CD4-positive, alpha-beta T cell treated with Interleukin-4 for 1 hour (primary cell): Measurements from ENCODE around the gene MN1.

Experiments used
- DNase-seq, 2 donors: peaks; one replicate each; pipeline ENCODE4 v3.0.0-alpha.2; 2020 to 2022

The MN1 gene

GRCh38 chr22:27825174-27825573, 23.6 kb upstream of the MN1 start:
- no peak for DNase-seq

- no peak for DNase-seq
Observed at GRCh38 chr22:27823221-27823620, 21.7 kb upstream of the MN1 start.

- DNase-seq = no peak
Observed at GRCh38 chr22:27820896-27821866, 19.6 kb upstream of the MN1 start.

DNA sequence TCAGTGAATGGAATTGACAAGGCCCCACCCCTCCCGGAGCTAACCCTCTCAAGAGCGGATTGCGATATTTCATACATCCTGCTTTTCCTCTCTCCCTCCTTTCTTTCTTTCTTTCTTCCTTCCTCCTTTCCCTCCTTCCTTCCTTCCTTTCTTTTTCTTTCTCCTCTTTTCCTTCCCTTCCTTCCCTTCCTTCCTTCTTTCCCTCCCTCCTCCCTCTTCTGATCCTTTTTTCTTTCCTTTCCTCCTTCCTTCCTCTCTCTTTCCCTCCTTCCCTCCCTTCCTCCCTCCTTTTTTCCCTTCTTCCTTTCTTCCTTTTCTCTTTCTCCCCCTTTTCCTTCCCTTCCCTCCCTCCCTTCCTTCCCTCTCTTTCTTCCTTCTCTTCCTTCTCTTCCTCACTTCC, 15.0 kb upstream of the MN1 start:
- DNase-seq = no peak

DNA sequence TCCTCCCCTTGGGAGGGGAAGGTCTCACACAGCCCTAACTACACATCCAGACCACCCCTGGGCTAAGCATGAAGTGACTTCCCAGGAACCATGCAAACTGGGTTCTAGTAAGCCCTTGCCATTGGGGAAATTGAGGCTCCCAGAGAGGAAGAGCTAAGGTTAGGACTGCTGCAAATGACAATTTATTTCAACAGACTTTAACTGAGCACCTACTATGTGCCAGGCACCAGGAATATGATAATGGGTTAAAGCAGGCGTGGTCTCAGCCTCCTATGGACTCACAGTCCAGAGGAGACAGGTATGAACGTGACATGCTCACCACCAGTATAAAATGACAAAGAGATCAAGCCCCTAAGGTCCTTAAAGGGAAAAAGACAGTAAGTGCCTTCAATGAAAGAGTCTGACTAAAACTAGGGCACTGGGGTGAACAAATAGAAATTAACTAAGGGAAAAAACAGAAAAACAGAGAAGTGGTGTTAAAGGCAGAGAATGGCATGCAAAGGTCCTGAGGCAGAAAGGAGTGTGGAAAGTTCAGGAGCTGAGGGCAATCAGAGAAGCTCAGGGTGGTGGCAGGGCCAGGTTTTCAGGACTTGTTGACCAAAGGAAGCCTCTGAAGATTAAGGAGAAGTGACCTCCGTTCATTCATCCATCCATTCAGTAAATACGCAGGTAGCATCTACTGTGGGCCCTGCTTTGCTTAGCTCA, 14.4 kb upstream of the MN1 start:
- DNase-seq = no peak

DNA sequence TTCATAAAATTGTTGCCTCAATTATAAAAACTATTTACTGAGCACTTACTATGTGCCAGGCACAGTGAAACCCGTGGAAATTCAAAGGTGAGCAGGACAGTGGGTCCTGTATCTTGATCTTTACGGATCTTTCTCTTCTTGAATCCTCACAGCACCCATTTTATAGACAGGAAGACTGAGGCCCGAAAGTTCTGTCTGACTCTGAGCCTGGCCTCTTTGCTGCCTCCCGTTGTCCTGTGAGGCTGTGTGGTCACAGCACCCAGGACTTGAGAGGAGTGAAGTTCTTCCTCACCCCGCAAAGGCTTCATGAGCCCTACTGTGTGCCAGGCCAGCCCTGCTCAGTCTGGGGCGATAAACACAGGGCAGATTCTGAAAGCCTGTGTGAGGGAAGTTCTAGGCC, 13.4 kb upstream of the MN1 start:
- DNase-seq = no peak

- no peak for DNase-seq
Observed at GRCh38 chr22:27811778-27812177, 10.2 kb upstream of the MN1 start.

DNA sequence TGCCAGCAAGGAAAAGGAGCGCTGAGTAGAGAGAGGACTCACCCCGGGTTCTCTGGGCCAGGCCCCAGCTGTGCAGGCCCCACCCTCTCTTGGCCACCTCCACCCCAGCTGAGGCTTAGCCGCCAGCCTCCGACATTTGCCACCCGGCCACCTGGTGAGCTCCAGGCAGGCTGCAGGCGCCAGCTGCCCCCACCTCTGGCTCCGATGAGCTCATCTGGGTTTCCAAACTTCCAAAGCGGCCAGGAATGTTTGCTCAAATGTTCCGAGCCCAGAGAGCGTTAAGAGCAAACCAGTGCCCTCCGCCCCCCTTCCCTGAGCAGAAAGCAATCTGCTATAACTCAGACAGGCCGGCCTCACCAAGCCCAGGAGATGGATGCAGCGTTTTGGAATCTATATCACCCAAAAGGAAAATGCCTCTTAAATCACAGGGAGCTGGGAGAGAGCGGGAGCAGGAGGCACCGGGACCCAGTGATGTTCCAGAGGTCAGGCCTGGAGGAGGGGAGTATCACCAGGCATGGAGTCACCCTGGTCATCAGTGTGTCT, 9.1 kb upstream of the MN1 start:
- no peak for DNase-seq

DNA sequence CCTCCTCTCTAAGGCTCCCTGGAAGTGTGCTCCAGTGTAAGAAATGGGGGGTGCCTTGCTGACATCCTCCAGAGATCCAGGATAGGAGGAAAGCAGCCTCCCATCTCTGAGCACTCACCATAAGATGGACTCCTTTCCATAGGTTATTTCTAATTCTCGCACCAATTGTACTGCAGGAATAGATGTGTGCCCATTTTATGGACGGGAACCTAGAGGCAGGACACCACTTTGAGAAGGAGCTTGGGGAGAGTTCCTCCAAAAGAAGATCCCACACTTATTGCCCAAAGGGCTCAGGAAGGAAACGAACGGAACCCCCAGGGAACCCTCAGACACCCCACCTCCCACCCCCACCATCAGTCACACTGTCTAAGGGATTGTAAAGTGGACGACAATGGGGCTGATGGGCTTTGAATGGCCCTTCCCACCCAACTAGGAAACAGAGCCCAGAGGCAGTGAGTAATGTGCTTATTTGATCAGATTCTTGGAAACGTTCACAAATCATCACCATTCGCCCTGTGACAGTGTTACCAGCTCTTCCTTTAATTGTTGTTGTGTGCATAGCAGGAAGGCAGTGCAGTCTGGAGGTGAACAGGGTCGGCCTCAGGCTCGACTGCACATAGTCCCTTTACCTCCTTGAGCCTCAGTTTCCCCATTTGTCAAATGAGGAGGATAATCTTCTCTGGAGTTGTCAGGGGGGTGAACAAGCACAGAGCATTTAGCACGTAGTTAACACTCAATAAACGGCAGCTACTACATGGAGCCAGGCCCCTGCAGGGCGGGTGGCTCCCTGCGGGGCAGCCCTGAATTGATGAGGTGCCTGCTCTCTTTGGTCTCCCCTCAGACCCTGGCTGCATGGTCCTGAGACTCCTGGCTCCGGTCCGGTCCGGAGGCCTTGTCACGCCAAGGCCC, 8.4 kb upstream of the MN1 start:
- no peak for DNase-seq

DNA sequence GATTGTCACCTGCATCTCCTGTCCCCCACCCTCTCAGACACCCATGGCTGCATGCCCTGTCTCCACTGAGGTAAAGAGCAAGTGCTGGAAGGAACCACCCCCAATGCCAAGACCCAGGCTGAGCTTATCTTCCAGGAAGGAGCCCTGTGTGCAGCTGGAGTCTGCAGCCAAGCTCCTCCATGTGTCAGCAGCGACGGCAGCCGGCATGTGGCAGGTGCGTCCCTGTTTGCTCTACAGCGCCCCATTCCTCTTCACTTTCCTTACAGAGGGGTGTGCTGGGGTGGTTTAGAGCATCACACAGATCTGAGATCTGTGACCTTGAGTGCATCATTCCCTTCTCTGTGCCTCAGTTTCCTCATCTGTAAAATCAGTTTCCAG, 7.7 kb upstream of the MN1 start:
- no peak for DNase-seq

GRCh38 chr22:27808451-27809225, 7.1 kb upstream of the MN1 start:
- DNase-seq = no peak

DNA sequence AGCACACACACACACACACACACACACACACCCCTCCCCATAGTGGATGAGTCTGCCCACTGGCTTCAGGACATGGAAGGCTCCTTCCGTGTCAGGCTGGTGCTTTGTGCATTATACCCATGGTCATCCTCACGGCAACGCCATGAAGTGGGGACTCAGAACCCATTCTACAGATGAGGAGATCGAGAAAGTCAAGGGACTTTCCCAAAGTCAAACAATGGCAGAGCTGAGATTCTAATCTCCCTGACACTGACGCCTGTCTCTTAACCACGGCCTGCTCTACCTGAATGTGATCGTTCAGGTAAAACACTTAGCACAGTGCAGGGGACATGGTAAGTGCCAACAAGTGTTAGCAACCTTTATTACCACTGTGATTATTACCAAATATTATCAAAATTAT, 4.3 kb upstream of the MN1 start:
- no peak for DNase-seq

DNA sequence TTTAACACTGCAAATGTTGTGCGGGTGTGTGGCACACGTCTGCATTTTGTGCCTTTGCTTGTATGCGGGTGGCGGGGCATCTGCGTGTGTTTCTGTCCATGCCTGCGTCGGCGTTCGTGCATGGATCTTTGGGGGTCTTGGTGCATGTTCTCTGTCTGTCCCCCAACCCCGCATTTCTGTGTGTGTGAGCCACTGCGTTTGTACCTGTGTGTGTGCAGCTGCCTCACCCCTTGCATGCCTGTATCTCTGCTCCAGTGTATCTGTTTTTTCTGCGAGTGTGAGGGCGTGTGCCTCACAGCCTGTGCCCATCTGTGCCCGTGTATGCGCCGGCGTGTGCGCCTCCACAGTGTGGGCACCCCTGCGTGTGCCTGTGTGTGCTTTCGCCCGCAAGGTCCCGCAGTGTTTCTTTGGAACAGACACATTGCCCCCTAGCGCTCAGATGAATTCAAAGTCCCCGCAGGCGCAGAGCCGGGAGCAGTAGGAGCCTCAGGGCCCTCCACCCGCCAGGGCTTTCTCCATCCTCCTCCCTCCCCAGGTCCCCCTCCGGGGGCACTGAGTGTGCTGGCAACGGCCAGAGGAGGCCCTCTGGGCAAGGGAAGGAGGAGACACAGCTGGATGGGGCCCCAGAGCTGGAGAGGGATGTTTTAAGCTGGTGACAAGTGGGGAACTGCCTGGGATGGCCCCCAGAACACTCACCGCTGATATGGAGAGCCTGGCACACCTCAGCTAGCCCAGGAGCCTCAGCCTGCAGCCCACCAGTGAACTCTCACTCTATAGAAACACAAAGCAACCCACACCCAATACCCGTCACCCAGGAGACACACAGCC, 3.1 kb upstream of the MN1 start:
- DNase-seq = peak; percentile 57 to 58

DNA sequence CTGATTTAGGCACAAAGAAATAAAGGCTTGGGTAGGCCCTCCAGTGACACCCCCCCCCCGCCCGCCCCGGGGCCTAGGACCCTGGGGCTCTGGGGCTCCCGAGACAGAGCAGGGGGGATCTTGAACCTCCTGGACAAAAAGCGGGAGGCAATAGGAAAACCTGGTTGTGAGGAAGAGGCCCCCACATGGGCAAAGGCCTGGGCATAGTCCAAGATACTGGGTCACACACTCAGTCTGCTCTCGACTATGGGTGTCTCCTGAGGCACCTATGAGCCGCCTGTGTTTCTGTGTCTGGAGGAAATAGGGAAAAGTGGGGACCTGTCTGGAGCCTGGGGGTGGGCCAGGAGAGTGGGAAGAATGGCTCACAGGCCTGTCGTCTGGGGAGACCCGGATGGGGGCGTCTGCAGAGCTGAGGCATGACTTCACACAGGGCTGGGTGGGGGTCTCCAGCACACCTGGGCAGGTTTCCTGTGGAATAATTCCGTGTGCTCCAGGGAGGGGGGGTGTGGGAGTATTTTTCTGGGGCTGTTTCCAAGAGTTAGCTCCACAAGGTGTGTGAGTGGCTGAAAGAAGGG, 2.4 kb upstream of the MN1 start:
- DNase-seq = no peak

DNA sequence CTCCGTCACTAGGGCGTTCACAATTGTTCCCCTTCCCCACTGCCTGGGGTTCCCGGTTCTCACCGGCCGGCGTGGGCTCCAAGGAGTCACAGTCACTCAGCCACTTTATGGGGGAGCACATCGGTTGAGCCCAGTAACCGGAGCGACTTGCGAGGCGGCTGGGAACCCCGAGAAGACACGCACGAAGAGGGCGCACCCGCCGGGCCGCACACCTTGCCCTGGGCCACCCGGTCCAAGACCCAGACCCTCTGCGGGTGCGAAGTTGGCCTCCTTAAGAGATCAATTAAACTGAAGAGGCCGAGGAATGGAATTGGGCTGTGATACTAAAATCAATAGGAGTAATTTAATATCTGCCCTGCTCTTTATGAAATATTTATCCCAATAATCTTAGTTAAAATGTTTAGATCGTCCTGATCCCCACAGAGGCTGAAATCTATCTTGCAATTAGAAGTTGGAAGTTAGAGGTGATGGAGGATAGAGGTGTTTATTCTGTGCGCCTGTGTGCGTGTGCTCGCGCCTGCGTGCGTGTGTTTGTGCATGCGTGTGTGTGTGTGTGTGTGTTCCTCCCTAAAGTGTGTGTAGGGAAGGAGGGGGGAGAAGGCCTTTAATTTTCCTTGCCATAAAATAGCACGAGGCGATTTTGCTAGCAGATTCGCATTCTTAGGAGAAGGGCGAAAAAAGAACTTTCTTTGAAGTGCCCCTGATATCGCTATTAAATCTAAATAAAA, 954 bp upstream of the MN1 start:
- DNase-seq = no peak

GRCh38 chr22:27801202-27801615, 347 bp downstream of the MN1 start:
- peak in 1 of 2 donors; percentile 31 for DNase-seq

DNA sequence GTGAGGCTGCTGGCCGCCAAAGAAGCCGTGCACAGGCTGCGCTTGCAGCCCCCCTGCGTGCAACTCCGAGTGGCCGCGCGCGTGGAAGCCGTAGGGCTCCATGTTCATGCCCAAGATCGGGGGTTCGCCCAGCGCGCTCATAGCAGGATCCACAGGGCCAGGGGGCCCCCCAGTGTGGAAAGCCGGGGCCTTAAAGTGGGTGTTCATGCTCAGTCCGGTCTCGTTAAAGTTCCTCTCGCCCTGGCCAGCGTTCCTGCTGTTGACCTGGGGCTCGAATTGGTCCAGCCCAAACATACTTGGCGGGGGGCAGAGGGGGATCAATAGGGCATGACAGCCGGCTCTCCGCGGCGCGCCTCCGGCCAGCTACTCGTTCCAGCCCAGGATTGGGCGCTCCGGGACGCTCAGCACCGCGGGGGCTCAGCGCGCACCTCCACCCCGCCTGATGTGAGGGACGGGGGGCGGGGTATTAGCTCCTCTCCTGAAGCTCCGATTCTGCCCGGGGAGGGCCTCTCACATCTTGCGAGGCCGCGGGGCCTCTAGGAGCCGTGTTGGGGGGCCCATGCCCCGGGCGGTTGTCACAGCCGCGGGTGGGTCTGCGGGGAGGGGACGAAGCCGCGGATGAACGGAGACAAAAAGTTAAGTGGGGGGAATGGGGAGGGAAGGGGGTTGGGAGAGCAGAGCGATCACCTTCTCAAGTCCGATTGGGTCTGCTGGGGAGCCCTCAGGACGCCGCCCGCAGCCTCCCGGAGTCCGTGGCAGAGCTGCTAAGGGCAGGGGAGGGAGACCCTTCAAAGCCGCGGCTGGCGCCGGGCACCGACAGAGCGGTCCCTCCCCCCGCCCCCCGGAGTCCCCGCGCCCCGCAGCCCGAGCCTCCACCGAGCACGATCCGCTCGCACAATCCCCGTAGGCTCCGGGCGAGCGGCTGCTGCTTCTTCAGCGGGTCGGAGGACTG, 1.0 kb downstream of the MN1 start:
- DNase-seq = no peak

DNA sequence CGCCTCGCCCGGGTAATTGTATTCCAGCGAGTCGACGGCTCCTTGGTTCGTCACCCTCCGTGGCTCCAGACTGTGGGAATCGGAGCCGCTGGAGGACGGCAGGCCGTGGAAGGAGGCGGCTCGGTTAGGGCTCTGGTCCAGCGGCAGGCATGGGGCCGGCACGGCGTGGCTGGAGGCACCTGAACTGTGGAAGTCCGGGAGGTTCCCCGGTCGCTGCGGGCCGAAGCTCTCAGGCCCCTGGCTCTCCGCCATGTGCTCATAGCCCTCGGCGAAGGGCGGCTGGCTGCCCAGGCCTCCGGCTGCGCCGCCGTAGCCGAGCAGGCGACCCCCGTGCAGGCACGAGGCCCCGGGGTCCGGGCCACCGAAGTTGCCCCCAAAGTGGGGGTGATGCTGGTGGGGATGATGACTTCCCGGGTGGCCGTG, 1.7 kb downstream of the MN1 start:
- DNase-seq = no peak
